ENCODE measurements around the gene WDR7.

WDR7 gene

DNA sequence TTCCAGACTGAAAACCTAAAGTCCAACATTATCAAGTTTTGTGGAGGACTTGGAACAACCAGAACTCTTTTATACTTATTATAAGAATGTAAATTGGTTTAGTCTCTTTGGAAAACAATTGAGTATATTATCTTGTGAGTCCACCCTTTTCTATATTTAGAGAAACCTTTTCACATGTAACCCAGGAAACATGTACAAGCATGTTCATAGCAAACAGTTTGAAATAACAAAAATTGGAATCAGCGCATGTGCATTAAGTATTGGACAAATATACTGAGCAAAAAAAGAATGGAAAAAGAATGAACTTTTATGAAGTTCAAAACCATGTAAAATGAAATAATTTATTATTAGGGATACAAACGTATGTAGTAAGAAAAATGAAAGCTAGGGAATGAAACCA lies 246.0 kb downstream of the WDR7 start:
- no peak for DNase-seq

DNA sequence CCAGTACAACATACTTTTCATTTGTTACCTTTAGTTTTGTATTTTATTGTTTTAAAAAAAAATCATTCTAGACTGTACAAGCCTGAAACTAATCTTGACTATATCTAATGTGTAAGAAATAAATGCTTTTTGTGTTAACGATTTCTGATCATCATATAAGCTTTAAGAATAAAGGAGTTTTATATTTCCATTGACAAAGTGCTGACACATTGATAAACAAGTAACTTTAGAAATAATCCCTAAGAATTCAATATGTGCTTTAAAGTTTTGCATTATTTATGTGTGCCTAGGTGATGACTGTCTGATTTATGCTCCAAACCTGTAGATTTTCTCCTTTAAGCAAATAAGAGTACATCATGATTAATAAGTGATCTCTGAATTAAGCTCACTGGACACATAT lies 248.5 kb downstream of the WDR7 start:
- no peak for DNase-seq

GRCh38 chr18:56900195-56901094 lies 249.3 kb downstream of the WDR7 start:
- DNase-seq: no peak

DNA sequence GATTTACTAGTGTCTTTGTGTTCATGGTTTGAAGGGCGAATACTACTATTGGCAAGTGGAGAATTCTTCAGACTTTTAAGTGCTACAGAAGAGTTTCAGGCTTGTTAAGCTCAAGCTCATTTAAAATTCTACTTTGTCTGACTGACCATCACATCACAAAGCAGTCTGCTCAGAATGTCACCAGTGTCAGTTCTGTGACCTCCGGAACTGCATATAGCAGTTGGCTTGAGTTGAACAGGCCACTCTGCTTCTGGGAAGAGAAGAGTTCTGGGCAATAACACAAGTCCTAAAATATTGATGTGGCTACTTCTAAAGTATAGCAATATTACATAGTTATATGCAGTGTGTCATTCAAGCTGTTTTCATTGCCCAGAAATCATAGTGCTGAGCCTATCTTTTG lies 250.8 kb downstream of the WDR7 start:
- no peak for DNase-seq

GRCh38 chr18:56902653-56903052 lies 251.5 kb downstream of the WDR7 start:
- no peak for DNase-seq

DNA sequence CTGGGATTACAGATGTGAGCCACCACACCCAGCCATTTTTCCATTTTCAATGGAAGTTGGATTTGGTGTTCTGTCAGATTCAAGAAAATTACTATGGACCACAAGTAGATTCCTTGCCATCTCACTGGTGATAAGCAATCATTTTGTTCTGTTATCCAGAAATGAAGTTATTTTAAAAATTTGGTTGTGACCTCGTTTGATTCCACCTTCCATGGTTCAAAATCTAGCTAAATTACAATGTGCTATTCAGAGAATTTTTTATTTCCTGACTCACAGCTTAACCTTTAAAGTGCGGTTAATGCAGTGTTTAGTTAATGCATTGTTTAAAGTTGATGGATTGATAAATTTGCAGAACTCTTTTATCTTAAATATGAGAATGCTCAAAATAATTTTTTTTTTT lies 252.5 kb downstream of the WDR7 start:
- no peak for DNase-seq

- no peak for DNase-seq
Measured at GRCh38 chr18:56907771-56908170, 256.6 kb downstream of the WDR7 start.

DNA sequence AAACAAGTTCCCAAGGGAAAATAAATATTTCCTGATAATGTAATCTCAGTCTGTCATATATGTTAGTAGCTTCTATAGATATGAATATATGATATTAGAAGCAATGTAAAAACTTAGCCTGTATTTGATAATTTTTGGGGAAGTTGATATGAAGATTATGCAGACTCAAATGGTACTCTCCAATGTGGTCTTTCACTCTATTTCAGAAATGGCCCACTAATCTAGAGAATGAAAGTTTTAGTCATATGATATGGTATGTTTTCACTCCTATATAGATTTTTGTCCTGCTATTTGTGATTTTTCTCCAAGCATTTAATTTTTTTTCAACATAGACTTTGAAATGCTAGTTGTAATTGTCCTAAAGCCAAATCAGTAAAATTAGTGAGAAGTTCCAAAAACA lies 259.1 kb downstream of the WDR7 start:
- DNase-seq: no peak

- no peak for DNase-seq
Measured at GRCh38 chr18:56910967-56911366, 259.8 kb downstream of the WDR7 start.

GRCh38 chr18:56913941-56914340 lies 262.8 kb downstream of the WDR7 start:
- DNase-seq: no peak

DNA sequence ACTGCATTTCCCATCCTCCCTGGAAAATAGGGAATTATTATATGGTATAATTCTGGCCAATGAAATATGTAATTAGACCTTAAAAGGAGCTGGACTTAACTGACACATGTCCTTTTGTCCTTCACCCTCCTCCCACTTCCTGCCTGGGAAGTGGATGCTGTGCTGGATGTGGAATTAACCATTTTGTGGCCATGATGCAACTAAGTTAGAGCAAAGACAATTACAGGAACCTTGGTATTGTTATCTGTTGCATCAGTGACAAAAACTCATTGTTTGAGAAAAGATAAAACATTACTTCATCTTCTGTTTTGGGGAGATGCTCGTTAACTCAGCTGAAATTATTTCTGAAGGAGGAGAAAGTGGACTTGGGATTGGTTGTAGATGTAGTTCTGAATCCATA lies 268.0 kb downstream of the WDR7 start:
- DNase-seq: no peak

- DNase-seq: no peak
Measured at GRCh38 chr18:56921896-56922480, 270.8 kb downstream of the WDR7 start.

DNA sequence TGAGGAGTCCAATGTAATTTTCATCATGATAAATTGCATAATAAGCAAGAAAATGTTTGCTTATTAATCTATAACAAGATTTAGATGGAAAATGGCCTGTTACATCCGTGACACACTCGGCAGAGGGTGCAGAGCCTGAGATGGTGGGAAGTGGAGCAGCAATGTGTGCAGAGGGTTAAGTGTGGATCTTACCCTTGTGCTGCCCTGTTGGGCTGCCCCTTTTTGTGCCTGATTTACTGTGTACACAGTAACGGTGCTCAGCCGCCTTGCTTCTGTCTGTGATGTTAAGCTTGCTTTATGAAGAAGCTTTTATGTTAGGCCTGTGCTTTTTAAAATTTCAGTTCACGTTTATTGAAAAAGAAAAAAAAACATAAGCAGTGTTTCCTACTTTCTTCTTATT lies 275.6 kb downstream of the WDR7 start:
- DNase-seq: no peak

DNA sequence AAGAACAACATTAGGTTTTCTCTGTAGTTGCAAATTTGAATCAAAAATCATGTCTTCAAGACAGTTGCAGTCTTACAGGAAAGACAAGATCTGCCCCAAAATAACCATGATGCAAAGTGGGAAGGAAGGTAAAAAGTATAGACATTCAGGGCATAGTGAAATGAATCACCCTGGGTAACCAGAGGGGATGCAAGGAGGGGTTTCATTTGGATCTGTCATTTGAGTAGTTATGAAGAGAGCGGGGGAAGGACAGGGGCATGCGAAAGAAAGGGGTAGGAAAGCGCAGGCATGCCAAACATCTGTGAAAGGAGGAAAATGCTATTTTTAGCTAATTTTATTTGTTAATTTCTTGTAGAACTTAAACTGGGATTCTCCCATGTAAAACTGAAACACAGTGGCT lies 276.6 kb downstream of the WDR7 start:
- DNase-seq: no peak

DNA sequence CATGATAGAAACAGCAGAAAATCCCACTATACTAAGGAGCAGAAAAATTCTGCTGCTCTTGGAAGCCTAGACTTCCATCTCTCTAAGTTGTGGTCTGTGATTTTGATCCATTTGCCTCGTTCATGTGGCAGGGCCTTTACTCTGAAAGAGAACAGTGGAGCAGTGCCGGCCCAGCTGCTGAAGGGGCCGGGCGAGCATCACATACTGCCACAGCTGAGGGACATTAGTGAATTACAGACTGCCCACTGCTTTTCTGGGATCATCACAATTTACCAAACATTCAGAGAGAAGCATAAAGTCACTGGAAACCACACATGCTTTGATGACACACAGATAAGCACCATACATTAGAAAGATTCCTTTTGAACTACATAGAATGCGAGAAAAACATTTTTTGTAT lies 278.7 kb downstream of the WDR7 start:
- no peak for DNase-seq

DNA sequence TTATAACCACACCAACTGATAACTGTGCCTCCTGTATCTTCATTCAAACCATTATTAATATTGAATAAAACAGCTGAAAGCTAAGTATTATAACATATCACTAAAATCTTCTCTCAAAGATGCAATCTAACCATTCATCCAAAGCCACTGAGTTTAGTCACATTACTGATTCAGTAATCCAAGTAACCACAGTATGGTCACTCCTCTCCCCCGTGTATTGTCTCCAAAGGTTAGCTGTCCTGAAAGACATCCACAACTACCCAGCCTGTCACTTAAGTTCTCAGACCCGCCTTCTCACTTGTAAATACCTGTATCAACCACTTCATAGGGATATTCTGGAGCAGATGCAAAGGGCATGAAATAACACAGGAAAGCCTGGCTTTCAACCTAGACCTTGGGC lies 282.3 kb downstream of the WDR7 start:
- no peak for DNase-seq

GRCh38 chr18:56934131-56934530 lies 283.0 kb downstream of the WDR7 start:
- no peak for DNase-seq

GRCh38 chr18:56934906-56935305 lies 283.7 kb downstream of the WDR7 start:
- no peak for DNase-seq

GRCh38 chr18:56935434-56936040 lies 284.4 kb downstream of the WDR7 start:
- DNase-seq: no peak

DNA sequence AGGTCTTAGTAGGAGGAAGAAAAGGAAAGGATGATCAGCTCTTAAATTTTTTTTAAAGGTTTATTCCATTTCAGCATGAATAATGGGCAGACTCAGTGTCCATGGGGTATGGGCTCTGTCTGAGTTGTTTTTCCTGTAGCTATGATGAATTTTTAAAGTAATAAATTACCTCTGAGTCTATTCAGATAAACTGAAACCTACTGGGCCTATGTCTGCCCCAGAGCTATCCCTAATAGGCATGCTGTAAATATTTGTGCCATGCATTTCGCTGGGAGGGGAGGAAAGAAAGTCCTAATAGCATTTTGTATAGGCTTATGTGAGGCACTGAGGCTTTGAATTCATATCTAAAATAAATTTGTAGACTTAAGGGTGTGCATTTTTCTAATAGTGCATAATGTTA lies 285.3 kb downstream of the WDR7 start:
- DNase-seq: no peak

DNA sequence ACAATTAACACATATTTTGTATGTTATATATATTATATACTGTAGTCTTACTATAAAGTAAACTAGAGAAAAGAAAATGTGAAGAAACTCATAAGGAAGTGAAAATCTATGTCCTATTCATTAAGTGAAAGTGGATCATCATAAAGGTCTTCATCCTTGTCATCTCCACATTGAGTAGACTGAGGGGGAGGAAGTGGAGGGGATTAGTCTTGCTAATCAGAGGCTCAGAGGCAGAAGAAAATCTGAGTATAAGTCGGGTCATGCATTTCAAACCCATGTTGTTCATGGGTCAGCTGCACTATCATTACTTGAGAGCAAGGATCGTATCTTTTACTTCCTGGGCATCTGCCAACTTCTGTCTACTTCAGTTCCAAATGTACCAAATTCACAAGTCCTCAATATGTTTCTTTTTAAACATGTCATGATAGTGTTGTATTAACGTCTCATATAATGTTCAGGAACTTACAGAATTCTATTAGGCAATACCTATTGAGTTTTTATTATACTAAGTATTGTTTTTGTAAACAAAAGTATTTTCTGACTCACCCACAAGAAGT lies 286.8 kb downstream of the WDR7 start:
- DNase-seq: no peak

DNA sequence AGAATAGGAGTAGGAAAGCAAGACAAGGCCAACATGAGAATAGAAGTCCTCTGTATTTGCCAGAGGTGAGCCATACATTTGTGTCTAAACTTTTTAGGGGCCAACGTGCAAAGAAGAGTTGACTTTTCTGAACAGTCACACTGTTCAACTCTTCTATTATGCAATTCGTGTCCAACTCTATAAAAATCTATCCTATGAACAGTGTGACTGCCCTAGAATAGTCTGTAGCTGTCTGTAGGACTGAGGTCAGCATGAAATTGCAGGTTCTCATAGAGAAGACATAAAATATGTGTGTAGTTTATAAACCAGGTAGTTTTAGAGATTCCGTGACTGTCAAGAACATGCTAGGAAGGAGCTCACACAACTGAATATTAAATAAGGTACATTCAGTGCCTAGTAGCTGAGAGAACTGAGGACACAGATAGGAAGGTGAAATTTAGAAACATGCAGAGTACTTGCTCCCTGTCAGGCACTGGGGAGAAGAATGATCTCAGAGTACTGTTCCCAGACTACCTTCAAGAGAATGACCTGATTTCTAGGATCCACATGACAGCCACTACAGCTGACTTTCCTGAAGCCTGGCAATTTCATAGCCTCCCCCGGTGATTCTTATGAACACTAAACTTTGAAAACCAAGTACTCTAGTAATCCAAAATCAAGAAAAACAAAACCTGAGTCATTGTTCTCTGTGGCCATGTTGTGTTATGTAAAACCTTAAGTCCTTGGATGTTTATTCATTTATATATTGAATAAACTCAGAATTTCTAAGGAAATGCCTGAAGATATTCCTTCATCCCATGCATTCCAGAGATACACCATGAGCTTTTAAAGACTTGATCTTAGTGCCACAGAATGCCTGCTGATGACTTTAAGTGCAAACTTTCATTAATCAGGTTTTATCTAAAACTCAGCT lies 294.3 kb downstream of the WDR7 start:
- no peak for DNase-seq

DNA sequence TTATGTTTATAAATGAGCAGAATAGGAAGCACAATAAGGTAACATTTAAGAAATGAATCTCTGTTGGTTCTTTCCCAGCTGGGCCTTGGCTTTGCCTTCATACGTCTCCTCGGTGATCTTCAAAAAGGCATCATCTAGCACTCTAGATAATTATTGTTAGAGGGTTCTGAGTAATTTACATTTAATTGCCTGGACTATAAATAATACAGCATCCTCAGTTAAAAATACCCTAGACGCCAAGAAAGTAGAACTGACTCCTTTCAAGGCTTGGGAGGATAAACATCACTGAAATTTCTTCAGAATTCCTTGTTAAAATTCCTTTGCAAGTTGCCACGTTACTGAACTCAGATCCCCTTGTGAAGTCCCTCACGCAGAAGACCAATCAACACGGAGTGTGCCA lies 296.1 kb downstream of the WDR7 start:
- DNase-seq: no peak

Data from 8988T (cell line).